WERI-Rb-1 (cell line): ENCODE results near the gene CUL5.

ENCODE experiments used
- DNase-seq: peaks from one replicate; pipeline ENCODE4 v3.0.0-alpha.2; 2020
- H3K27ac ChIP-seq: fragments of 250-450 bp; sonication (Bioruptor Pico); 2 replicates; pipeline ENCODE4 v1.5.1; 2020; ENCODE audit warnings: mild to moderate bottlenecking, moderate library complexity
- H3K27me3 ChIP-seq: fragments of 250-450 bp; sonication (Bioruptor Pico); 2 replicates; pipeline ENCODE4 v1.5.1; 2021; ENCODE audit warnings: mild to moderate bottlenecking, low read depth, moderate library complexity; ENCODE audit not compliant: insufficient read depth, severe bottlenecking
- H3K36me3 ChIP-seq: fragments of 250-450 bp; sonication (Bioruptor Pico); 2 replicates; pipeline ENCODE4 v1.5.1; 2020; ENCODE audit warnings: mild to moderate bottlenecking, moderate library complexity
- H3K4me3 ChIP-seq: 2 replicates; pipeline ENCODE4 v1.5.1; 2011; ENCODE audit warnings: low read depth, mild to moderate bottlenecking, control low read depth, low read length
- H3K9me3 ChIP-seq: fragments of 250-450 bp; sonication (Bioruptor Pico); 2 replicates; pipeline ENCODE4 v1.5.1; 2021; ENCODE audit warnings: mild to moderate bottlenecking, moderate library complexity; ENCODE audit not compliant: severe bottlenecking
- TF ChIP-seq, protein P1 (sequence below): IDR thresholded peaks from 2 replicates; pipeline ENCODE4 v1.5.1; 2011; ENCODE audit warnings: low read depth, mild to moderate bottlenecking, control low read depth, inconsistent platforms, low read length

CUL5 gene

DNA sequence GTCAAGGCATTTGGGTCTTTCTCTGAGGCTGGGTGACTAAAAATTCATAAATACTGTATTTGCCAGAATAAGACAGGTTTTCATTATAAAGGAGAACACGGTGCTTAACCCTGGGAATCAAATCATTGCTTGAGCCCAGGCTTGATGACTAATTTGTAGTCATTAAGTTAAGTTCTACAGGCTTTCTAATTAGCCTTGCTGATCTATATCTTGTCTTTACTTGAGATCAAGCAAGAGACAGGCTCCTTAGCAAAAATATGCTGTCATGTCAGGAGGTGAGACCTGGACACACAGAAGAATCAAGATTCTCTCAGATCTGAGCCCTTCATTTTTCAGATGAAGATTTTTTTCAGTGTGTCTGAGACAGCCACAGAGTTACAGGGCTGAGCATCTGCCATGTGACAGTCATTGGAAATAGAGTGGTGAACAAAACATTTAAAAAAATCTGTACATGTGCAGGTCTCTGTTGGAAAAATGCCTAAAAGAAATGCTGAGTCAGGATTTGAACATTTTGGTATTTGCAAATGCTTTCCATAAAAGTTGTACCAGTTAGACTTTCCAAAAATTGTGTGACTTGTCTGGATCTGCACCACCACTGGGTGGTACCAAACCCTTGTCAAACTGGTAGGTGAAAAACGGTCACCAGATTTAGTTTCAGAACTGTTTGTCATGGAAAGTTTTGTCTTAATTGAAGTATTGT lies 127.3 kb downstream of the CUL5 start:
- H3K27me3 ChIP-seq, result no peaks in the 10 kb centered on the region
- no peaks in the 10 kb centered on the region for H3K9me3 ChIP-seq
- peaks cover 56% of the 10 kb centered on the region for H3K36me3 ChIP-seq
- no peak overlapping the region for H3K4me3 ChIP-seq
- DNase-seq, result no peak
- TF ChIP-seq, protein P1, sequence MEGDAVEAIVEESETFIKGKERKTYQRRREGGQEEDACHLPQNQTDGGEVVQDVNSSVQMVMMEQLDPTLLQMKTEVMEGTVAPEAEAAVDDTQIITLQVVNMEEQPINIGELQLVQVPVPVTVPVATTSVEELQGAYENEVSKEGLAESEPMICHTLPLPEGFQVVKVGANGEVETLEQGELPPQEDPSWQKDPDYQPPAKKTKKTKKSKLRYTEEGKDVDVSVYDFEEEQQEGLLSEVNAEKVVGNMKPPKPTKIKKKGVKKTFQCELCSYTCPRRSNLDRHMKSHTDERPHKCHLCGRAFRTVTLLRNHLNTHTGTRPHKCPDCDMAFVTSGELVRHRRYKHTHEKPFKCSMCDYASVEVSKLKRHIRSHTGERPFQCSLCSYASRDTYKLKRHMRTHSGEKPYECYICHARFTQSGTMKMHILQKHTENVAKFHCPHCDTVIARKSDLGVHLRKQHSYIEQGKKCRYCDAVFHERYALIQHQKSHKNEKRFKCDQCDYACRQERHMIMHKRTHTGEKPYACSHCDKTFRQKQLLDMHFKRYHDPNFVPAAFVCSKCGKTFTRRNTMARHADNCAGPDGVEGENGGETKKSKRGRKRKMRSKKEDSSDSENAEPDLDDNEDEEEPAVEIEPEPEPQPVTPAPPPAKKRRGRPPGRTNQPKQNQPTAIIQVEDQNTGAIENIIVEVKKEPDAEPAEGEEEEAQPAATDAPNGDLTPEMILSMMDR, result no peak
- no peak overlapping the region for H3K27ac ChIP-seq

DNA sequence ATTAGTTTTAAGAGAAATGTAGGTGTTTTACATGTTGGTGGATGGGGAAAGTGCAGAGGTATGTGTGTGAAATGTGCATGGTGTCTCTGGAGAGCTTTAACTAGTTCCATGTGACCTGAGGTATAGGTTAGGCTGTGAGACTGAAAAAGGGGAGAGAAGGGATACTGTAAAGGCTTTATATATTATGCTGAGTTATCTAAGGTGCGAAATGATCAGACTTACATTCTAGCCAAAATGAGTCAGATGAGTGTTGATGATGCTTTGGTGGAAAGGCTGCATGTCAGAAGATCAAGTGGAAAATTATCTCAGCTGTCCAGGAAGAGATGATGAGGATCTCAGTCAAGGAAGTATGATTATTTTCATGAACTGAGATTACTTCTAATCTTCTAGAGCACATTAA lies 128.5 kb downstream of the CUL5 start:
- DNase-seq, result no peak
- Histone ChIP-seq H3K36me3 (peaks cover 57% of the 10 kb centered on the region), H3K9me3 (no peaks in the 10 kb centered on the region), H3K4me3 (no peak overlapping the region), H3K27me3 (no peaks in the 10 kb centered on the region), H3K27ac (no peak overlapping the region)
- TF ChIP-seq, protein P1, result no peak

DNA sequence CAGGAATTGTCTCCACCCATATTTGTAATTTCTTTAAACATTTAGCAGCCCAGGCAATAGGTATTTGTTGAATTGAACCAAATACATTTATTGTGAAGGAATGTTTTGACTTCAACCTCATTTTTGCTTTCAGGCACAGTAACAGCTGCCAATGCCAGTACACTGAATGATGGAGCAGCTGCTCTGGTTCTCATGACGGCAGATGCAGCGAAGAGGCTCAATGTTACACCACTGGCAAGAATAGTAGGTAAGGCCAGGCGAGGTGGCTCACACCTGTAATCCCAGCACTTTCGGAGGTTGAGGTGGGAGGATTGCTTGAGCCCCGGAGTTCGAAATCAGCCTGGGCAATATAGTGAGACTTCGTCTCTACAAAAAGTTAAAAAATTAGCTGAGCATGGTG lies 133.6 kb downstream of the CUL5 start:
- Histone ChIP-seq H3K4me3 (no peak overlapping the region), H3K27me3 (no peaks in the 10 kb centered on the region), H3K27ac (no peak overlapping the region), H3K36me3 (peaks cover 67% of the 10 kb centered on the region), H3K9me3 (no peaks in the 10 kb centered on the region)
- TF ChIP-seq, protein P1, result no peak
- DNase-seq, result no peak

DNA sequence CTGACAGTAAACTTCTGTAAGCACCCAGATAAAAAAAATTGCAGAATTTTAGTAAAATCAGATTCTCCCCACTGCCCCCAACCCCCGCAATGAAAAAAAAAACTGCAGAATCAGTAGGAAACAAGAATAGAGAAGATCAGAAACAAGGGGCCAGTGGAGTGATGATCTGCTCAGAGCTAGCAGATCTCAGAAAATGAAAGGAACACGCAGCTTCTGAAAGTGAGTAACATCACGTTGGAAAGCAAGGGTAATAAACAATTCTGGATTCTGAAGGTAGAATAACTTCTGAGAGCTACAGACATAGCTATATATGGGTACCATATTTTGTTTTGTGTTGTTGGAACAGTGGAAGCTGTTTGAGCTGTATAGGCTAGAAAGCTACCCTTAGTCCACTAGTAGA lies 135.9 kb downstream of the CUL5 start:
- TF ChIP-seq, protein P1, result no peak
- H3K4me3 ChIP-seq, result no peak overlapping the region
- H3K9me3 ChIP-seq, result no peaks in the 10 kb centered on the region
- H3K27me3 ChIP-seq, result no peaks in the 10 kb centered on the region
- H3K36me3 ChIP-seq, result peaks cover 73% of the 10 kb centered on the region
- no peak overlapping the region for H3K27ac ChIP-seq
- no peak for DNase-seq

DNA sequence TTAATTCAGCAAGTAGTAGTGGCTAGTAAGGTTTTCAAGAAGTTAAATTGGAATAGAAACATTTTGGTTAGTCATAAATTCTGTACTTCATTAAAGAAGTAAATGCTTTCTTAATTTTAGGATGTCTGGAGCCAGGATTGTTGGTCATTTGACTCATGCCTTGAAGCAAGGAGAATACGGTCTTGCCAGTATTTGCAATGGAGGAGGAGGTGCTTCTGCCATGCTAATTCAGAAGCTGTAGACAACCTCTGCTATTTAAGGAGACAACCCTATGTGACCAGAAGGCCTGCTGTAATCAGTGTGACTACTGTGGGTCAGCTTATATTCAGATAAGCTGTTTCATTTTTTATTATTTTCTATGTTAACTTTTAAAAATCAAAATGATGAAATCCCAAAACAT lies 138.5 kb downstream of the CUL5 start:
- no peak for DNase-seq
- Histone ChIP-seq H3K36me3 (peaks cover 83% of the 10 kb centered on the region), H3K4me3 (no peak overlapping the region), H3K9me3 (no peaks in the 10 kb centered on the region), H3K27ac (no peak overlapping the region), H3K27me3 (no peaks in the 10 kb centered on the region)
- TF ChIP-seq, protein P1, result no peak

DNA sequence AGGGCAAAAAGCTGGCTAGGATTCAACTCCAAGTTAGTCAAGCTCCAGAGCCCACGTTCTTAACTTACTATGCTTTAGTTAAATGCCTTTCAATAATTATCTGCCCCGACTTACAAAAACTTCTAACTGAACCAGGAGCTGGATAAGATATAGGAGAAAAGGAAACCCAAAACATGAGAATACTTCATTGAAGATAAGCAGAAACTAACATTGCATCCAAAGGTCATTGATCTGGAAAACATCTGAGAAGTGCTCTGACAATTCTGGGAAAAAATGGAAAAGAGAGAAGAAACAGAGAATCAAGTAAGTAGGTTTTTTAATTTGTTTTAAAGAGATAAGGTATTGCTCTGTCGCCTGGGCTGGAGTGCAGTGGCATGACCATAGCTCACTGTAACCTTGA lies 139.9 kb downstream of the CUL5 start:
- H3K4me3 ChIP-seq, result no peak overlapping the region
- no peaks in the 10 kb centered on the region for H3K9me3 ChIP-seq
- no peak for DNase-seq
- TF ChIP-seq, protein P1, result no peak
- H3K27me3 ChIP-seq, result no peaks in the 10 kb centered on the region
- no peak overlapping the region for H3K27ac ChIP-seq
- peaks cover 80% of the 10 kb centered on the region for H3K36me3 ChIP-seq
